Stimulated activated CD8-positive, alpha-beta memory T cell treated with anti-CD3 and anti-CD28 coated beads, Interleukin-12 subunit alpha, Interleukin-12 subunit beta, amount 100 ng/mL, for 24 hours (primary cell): ENCODE results near the gene PGM3.

Experiments
- DNase-seq: peaks from one replicate; pipeline ENCODE4 v3.0.0-alpha.2; 2020; ENCODE audit errors: extremely low read depth

PGM3 gene

GRCh38 chr6:83117802-83118201, 75.3 kb downstream of the PGM3 start:
- no peak for DNase-seq
